GM21515 (cell line): ENCODE data around the gene TRIM73.
"Not testable (repeated sequence)": the region's sequence is repeated elsewhere in the genome, so short reads cannot be mapped to it uniquely, and the experiment has no call there.

Source experiments
- ATAC-seq: cut with Tn5 transposase; IDR thresholded peaks from one replicate; pipeline ENCODE4 v1.9.1; 2021; ENCODE audit not compliant: unreplicated experiment

TRIM73 gene

GRCh38 chr7:75395329-75395728, at the start of gene TRIM73:
TRIM73 (plus strand) TSS chr7:75395629; CDS start chr7:75398934, 3,305 bp downstream.
- not testable (repeated sequence) for ATAC-seq

DNA sequence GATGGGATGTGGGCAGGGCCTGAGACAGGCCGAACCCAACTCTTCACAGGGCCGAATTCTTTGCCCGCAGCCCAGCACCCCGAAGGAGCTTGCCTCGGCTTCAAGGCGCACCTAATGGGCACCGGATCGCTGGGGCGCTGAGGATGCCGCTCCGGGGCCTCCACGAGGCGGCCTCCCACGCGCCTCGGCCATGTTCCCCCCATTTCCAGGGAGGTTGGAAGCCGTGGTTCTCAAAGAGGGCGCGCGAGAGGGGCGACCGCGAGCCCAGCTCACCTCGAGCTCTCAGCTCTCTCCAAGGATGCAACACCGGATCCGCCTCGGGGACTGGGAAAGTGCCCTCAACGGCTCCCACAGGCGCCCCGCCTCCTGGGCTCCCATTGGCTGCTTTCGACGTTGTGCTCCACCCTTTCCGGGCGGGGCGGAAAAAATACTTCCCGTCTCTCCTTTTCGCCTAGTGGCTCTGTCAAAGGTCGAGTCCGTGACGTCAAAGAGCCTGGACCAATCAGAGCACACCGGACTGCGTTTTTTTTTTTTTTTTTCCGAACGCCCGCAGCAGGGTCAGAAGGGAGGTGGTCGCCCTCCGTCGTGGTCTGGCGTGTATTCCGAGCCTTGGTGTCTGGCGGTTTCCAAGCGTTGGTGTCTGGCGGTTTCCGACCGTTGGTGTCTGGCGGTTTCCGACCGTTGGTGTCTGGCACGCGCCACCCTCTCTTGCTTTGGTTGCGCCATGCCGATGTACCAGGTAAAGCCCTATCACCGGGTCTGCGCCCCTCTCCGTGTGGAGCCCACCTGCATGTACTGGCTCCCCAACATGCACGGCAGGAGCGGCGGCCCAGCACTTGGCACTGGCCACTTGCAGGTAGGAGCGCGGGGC, 36.5 kb upstream of the TRIM73 start:
- peak; percentile 72 for ATAC-seq

DNA sequence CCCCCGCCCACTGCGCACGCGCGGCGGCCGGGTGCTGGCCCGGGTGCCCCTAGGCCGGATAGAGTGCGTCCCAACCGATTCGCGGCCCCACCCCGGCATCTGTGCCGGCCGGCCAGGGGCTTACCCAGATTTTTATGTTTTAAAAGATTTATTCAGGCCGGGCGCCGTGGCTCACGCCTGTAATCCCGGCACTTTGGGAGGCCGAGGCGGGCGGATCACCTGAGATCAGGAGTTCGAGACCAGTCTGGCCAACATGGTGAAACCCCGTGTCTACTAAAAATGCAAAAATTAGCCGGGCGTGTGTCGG, 35.9 kb upstream of the TRIM73 start:
- not testable (repeated sequence) for ATAC-seq

- ATAC-seq, result not testable (repeated sequence)
These were observed 31.4 kb upstream of the TRIM73 start for GRCh38 chr7:75364079-75364478.

GRCh38 chr7:75366643-75367042, 28.8 kb upstream of the TRIM73 start:
- not testable (repeated sequence) for ATAC-seq

DNA sequence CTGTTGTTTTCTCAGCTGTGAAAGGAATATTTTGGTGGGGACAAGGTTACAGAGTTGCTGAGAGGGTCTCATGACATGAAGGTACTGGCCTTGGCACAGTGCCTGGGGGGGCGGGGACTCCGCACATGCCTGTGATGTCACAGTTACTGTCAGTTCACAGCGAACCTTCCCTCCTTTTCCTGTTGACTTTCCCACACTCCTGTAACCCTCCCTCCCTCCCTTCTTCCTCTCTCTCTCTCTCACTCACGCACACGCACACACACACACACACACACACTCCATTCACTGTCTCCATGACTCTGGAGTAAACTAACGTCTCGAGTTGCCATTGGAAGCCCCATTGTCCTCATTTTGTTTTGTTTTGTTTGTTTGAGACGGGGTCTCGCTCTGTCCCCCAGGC, 28.1 kb upstream of the TRIM73 start:
- ATAC-seq, result not testable (repeated sequence)

- ATAC-seq, result not testable (repeated sequence)
These were observed 21.3 kb upstream of the TRIM73 start for GRCh38 chr7:75374144-75374518.

GRCh38 chr7:75374519-75375317, 20.7 kb upstream of the TRIM73 start:
- not testable (repeated sequence) for ATAC-seq

- not testable (repeated sequence) for ATAC-seq
These were observed 2.2 kb upstream of the TRIM73 start for GRCh38 chr7:75393194-75393593.

- ATAC-seq, result not testable (repeated sequence)
These were observed 2.4 kb downstream of the TRIM73 start for GRCh38 chr7:75397865-75398264.

DNA sequence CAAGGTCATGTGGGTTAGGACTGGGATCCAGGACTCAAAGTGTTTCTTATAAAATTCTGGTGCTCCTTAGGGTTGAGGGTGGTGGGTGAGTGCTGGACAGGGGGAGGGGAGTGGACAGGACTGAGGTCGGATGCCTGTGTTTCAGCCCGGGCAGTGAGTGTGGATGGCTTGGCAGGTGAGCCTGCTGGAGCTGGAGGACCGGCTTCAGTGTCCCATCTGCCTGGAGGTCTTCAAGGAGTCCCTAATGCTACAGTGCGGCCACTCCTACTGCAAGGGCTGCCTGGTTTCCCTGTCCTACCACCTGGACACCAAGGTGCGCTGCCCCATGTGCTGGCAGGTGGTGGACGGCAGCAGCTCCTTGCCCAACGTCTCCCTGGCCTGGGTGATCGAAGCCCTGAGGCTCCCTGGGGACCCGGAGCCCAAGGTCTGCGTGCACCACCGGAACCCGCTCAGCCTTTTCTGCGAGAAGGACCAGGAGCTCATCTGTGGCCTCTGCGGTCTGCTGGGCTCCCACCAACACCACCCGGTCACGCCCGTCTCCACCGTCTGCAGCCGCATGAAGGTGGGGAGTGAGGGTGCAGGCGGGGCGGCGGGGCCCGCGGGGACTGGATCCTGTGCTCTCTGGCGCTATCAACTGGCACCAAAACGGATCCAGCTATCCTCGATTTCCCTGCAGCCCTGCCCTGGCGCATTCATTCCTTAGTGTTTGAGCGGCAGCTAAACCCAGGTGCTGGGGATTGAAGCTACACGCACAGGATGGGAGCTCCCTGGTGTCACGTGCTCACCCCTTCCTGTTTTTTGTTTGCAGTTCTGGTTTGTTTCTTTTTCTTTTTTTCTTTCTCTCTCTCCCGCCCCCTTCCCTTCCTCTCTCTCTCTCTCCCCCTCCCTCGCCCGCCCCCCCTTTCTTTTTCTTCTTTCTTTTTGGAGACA, 3.6 kb downstream of the TRIM73 start:
- ATAC-seq, result not testable (repeated sequence)

- not testable (repeated sequence) for ATAC-seq
These were observed 5.1 kb downstream of the TRIM73 start for GRCh38 chr7:75400575-75400974.

DNA sequence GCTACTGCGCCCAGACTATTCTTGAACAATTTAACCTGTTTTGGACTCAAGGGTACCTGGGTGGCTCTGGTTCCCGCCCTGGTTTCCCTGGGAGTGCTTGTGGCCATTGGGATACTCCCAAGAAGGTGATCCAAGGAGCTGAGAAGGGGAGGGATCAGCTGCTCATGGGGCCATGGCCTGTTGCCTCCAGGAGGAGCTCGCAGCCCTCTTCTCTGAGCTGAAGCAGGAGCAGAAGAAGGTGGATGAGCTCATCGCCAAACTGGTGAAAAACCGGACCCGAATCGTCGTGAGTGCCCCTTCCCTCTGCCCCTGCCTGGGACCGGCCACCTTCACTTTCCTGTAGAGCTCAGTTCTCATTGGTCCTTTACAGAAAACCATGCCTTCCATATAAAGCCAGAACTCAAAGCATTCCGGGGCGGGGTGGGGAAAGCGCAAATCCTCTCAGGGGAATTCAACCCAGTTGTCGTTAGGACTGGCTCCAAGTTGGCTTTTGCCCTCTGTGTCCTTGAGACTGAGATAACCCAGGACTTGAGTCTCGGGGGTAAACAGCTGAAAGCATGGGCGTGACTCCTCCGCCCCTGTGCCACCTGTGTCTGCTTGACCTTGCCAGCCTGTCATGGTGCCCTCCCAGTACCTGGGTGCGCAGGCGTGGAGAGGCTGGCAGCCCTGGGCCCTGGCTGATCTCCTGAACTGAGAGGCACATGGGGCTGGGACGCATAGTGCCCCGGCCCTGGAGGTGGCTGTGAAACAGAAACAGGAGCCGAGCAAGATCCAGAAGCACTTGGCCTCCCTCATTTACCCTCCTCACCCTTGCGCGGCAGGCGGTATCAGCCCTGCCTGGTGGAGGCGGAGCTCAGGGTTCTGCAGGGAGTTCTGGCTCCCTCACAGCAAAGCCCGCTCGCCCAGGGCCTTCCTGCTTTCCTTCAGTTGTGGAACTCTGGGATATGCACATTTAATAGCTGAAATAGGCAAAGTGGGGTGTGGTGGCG, 8.3 kb downstream of the TRIM73 start:
- not testable (repeated sequence) for ATAC-seq

- ATAC-seq, result not testable (repeated sequence)
These were observed 9.2 kb downstream of the TRIM73 start for GRCh38 chr7:75404663-75405062.

DNA sequence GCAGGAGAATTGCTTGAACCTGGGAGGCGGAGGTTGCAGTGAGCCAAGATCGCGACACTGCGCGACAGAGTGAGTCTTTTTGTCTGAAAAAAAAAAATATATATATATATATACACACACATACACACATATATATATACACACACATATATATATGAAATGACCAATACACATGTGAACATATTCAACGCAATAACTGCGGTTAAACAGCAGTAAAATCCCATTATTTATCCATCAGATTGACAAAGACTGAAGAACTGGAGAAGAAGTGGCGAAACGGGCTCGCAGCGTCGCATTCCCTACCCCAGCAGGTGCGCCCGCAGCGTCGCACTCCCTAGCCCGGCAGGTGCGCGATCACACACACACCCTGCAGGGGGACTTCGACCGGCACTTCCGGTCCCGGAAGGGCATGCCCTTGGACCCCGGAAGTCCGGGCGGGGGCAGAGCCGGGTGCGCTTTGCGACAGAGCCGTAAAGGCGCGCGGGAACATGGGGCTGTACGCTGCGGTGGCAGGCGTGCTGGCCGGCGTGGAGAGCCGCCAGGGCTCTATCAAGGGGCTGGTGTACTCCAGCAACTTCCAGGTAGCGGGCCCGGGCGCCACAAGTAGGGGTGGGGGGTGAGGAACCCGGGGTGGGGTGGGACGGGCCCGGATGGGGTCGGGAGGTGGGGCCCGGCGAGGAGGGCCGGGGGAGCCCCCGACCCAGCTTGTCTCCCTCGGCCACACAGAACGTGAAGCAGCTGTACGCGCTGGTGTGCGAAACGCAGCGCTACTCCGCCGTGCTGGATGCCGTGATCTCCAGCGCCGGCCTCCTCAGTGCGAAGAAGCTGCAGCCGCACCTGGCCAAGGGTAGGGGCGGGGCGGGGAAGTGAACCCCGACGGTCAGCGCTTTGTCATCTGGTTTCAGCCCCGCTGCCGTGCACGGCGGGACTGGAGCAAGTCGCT, 14.7 kb downstream of the TRIM73 start:
- peak; percentile 85 for ATAC-seq

- ATAC-seq, result not testable (repeated sequence)
These were observed 15.4 kb downstream of the TRIM73 start for GRCh38 chr7:75410823-75411173.

DNA sequence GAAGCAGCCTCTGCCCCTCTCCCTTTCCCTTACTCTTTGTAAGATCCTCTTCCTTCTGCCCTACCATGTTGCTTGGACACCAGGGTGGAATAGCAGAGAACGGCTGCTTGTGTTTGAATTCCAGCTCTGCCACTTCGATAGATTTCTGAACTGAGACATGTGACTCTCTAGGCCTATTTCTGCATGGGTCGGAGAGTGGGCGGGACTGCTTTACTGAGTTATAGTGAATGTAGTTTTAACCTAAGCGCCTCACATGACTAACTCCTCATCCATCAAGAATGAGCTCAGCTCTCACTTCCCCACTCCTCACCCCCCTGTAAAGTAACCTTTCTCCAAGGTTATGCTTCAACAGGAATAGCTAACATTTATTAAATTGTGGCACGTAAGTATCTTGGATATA, 18.8 kb downstream of the TRIM73 start:
- not testable (repeated sequence) for ATAC-seq

GRCh38 chr7:75414708-75415427, 19.4 kb downstream of the TRIM73 start:
- not testable (repeated sequence) for ATAC-seq
